Smooth muscle cell (in vitro differentiated cells): ENCODE results near the gene G6PC2. TPM values are rescaled to one million over a fixed set of nuclear protein-coding genes. Genes with fewer than 3 reads are reported as not detected.

Experiments used
- DNase-seq: peaks from one replicate; lab custom pipeline; 2025; ENCODE audit not compliant: unreplicated experiment; lab: John Stamatoyannopoulos, UW
- H2AFZ ChIP-seq: fragments of 200-600 bp; sonication (generic); 2 replicates; pipeline ENCODE4 v1.6.0; 2016; ENCODE audit warnings: antibody characterized with exemption, low read depth, mild to moderate bottlenecking
- H3F3A ChIP-seq: fragments of 200-600 bp; sonication (generic); 2 replicates; pipeline ENCODE4 v1.6.0; 2017; ENCODE audit warnings: antibody characterized with exemption, low read depth
- H3K27ac ChIP-seq: fragments of 200-600 bp; sonication (generic); 2 replicates; pipeline ENCODE4 v1.5.1; 2016; ENCODE audit warnings: low read depth, mild to moderate bottlenecking
- H3K27me3 ChIP-seq: fragments of 200-600 bp; sonication (generic); 2 replicates; pipeline ENCODE4 v1.6.1; 2016; ENCODE audit warnings: low read depth, mild to moderate bottlenecking
- H3K36me3 ChIP-seq: fragments of 200-600 bp; sonication (generic); 2 replicates; pipeline ENCODE4 v1.5.1; 2016; ENCODE audit warnings: low read depth
- H3K4me1 ChIP-seq: fragments of 200-600 bp; sonication (generic); 2 replicates; pipeline ENCODE4 v1.5.1; 2016; ENCODE audit warnings: low read depth
- H3K4me2 ChIP-seq: fragments of 200-600 bp; sonication (generic); 2 replicates; pipeline ENCODE4 v1.6.0; 2016; ENCODE audit warnings: mild to moderate bottlenecking
- H3K4me3 ChIP-seq: fragments of 200-600 bp; sonication (generic); 2 replicates; pipeline ENCODE4 v1.5.1; 2016; ENCODE audit warnings: mild to moderate bottlenecking
- H3K79me2 ChIP-seq: fragments of 200-600 bp; sonication (generic); 2 replicates; pipeline ENCODE4 v1.6.0; 2016; ENCODE audit warnings: low read depth, mild to moderate bottlenecking
- H3K9ac ChIP-seq: fragments of 200-600 bp; sonication (generic); 2 replicates; pipeline ENCODE4 v1.6.0; 2016; ENCODE audit warnings: low read depth
- H3K9me3 ChIP-seq: fragments of 200-600 bp; sonication (generic); replicated peaks from 2 replicates; pipeline ENCODE4 v1.5.1; 2016; ENCODE audit warnings: low read depth
- H4K20me1 ChIP-seq: fragments of 200-600 bp; sonication (generic); 2 replicates; pipeline ENCODE4 v1.6.0; 2016; ENCODE audit warnings: low read depth
- WGBS: methylation state at CpG from one replicate; pipeline ENCODE4 v1.1.7; 2016; ENCODE audit warnings: low lambda C conversion rate; 5-methylcytosine and 5-hydroxymethylcytosine counted together
- polyA plus RNA-seq: library from polyadenylated mRNA; unstranded; fragments of >200 nt; fragmentation: Nextera tagmentation; extraction: Ambion mirVana; gene quantifications from 2 replicates; pipeline ENCODE4 v1.2.1, GENCODE V29; 2016
- total RNA-seq: library from RNA; depleted of rRNA; stranded (reverse); fragments of >200 nt; gene quantifications from 2 replicates; pipeline ENCODE4 v1.2.3, GENCODE V29; 2014
- TF ChIP-seq, protein P1 (sequence below): fragments of 200-600 bp; sonication (generic); IDR thresholded peaks from 2 replicates; pipeline ENCODE4 v1.5.1; 2017; ENCODE audit warnings: borderline replicate concordance, mild to moderate bottlenecking, antibody characterized with exemption; ENCODE audit not compliant: insufficient read depth, poor library complexity, severe bottlenecking

Gene G6PC2
- total and polyA plus RNA-seq, 2 experiments from 2014 or later, result not detected

DNA sequence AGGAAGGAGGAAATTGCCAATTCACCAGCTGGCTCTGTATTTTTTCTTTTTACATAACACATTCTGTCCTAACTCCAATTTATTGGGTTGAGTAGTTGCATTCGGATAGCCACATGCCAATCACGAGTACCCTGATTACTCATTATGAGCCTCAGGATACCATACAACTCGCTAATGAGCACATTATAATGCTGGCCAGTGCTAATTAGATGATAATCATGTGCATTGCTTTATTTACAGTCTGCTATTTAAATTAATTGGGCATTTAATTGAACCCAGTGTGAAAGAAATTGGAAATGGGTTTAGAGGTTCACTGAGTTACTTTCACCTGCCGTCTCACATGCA is 15.2 kb downstream of the G6PC2 start:
- H3K4me1 ChIP-seq, result peaks cover 4% of the 10 kb centered on the region
- no peaks in the 10 kb centered on the region for H4K20me1 ChIP-seq
- no peak overlapping the region for H3K9ac ChIP-seq
- peaks cover 18% of the 10 kb centered on the region for H3K27me3 ChIP-seq
- H3K4me3 ChIP-seq, result no peak overlapping the region
- H3F3A ChIP-seq, result no peaks in the 10 kb centered on the region
- no peaks in the 10 kb centered on the region for H3K79me2 ChIP-seq
- H3K4me2 ChIP-seq, result no peak overlapping the region
- WGBS, result 91% methylated on average over 4 of the region's 4 CpGs
- TF ChIP-seq, protein P1, sequence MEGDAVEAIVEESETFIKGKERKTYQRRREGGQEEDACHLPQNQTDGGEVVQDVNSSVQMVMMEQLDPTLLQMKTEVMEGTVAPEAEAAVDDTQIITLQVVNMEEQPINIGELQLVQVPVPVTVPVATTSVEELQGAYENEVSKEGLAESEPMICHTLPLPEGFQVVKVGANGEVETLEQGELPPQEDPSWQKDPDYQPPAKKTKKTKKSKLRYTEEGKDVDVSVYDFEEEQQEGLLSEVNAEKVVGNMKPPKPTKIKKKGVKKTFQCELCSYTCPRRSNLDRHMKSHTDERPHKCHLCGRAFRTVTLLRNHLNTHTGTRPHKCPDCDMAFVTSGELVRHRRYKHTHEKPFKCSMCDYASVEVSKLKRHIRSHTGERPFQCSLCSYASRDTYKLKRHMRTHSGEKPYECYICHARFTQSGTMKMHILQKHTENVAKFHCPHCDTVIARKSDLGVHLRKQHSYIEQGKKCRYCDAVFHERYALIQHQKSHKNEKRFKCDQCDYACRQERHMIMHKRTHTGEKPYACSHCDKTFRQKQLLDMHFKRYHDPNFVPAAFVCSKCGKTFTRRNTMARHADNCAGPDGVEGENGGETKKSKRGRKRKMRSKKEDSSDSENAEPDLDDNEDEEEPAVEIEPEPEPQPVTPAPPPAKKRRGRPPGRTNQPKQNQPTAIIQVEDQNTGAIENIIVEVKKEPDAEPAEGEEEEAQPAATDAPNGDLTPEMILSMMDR, result no peak
- H3K9me3 ChIP-seq, result no peaks in the 10 kb centered on the region
- DNase-seq, result no peak
- no peak overlapping the region for H2AFZ ChIP-seq
- no peak overlapping the region for H3K27ac ChIP-seq
- H3K36me3 ChIP-seq, result no peaks in the 10 kb centered on the region

DNA sequence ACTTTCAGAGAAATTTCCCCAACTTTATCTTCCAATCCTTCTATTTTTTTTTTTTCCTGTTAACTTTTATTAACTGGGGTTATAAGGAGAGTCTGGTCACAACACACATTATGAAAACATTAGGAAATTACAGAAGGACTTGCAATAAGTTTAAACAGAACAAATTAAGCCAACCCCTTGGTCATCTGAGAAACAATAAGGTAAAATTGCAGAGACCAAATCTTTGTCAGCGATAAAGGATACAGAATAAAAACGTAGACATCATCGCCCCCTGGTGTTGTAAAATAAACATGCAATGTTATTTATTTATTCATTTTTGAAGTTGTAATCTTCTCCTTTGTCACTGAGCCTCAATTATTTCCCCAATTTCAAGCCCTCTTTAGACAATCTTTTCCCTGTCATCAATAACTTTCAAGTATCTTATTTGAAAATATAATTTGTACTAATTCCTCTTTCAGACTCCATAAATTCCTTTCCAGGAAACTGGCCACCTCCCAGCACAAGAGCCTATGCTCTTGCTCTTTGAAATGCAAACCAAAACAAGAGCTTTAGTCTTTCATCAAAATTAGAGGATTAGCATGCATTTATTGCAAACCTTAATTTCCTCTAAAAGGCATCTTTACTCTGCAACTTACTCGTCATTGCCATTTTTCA is 19.5 kb downstream of the G6PC2 start:
- Histone ChIP-seq H3K4me1 (no peaks in the 10 kb centered on the region), H4K20me1 (no peaks in the 10 kb centered on the region), H3K9ac (no peak overlapping the region), H3K79me2 (no peaks in the 10 kb centered on the region), H3K9me3 (no peaks in the 10 kb centered on the region), H3K36me3 (no peaks in the 10 kb centered on the region), H3K27me3 (no peaks in the 10 kb centered on the region), H3K4me2 (no peak overlapping the region), H3K4me3 (no peak overlapping the region), H2AFZ (no peak overlapping the region), H3K27ac (no peak overlapping the region), H3F3A (no peaks in the 10 kb centered on the region)
- DNase-seq, result no peak
- 20% methylated on average over 4 of the region's 4 CpGs for WGBS
- TF ChIP-seq, protein P1, result peak; percentile 67

DNA sequence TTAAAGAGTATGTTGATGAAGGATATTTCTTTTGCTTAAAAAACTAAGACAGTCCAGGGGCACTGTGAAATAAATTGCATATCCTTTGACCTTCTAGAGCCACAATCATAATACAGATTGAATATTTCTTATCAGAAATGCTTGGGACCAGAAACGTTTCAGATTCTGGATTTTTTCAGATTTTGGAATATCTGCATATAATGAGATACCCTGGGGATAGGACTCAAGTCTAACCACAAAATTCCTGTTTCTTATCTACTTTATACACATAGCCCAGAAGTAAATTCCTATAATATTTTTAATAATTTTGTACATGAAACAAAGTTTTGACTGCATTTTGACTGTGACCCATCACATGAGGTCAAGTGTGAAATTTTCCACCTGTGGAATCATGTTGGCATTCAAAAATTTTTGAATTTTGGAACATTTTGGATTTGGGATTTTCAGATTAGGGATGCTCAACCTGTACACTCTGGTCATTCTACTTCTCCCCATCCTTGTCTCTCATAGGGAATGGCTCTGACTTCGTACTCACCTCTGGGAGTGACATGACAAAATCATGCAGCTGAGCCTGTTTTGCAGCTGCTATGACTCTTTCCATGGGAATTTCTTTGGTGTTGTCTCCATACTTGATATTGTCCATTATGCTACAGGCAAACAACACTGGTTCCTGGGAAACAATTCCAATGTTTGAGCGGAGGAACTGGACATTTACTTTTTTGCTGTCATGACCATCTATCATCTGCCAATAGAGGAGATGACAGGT is 25.7 kb downstream of the G6PC2 start:
- TF ChIP-seq, protein P1, result no peak
- Histone ChIP-seq H3K79me2 (no peaks in the 10 kb centered on the region), H2AFZ (no peak overlapping the region), H3K27ac (no peak overlapping the region), H3K36me3 (no peaks in the 10 kb centered on the region), H3K4me1 (no peaks in the 10 kb centered on the region), H3K9ac (no peak overlapping the region), H3K4me3 (no peak overlapping the region), H3K27me3 (no peaks in the 10 kb centered on the region), H3F3A (no peaks in the 10 kb centered on the region), H3K9me3 (no peaks in the 10 kb centered on the region), H4K20me1 (no peaks in the 10 kb centered on the region), H3K4me2 (no peak overlapping the region)
- no peak for DNase-seq
- 70% methylated on average over 3 of the region's 3 CpGs for WGBS
